PC-9 (cell line): ENCODE results near the gene FXYD7.

Source experiments
- CTCF ChIP-seq: fragments of 200-600 bp; sonication (generic); conservative IDR thresholded peaks from 2 replicates; pipeline ENCODE4 v1.6.1; 2017; ENCODE audit warnings: mixed run types, antibody characterized with exemption, mild to moderate bottlenecking, moderate library complexity
- EZH2 ChIP-seq: fragments of 200-600 bp; sonication (generic); IDR thresholded peaks from 2 replicates; pipeline ENCODE4 v1.8.0; 2017; ENCODE audit warnings: antibody characterized with exemption, low read depth

DNA sequence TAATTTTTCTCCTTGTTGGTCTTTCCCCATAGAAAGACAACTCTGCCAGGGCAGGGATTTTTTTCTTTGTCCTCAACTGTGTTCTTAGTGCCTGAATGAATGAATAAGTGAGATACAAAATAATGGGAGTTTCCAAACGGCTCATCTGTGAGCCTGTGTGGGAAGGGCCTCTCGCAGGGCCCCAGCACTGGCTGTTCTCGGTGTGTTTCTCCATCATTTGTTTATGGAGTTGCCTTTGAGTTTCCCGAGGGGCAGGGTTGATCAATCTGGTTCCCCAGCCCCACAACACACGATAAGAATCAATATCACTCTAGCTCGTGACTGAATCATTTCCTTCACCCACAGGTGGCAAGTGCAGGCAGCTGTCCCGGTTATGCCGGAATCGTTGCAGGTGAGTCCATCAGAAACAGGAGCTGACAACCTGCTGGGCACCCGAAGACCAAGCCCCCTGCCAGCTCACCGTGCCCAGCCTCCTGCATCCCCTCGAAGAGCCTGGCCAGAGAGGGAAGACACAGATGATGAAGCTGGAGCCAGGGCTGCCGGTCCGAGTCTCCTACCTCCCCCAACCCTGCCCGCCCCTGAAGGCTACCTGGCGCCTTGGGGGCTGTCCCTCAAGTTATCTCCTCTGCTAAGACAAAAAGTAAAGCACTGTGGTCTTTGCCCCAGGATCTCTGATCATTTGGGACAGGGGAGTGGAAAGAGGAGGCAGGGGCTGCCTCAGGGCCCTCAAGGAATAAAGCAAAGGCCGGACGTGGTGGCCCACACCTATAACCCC lies 26.4 kb downstream of the FXYD7 start:
- TF ChIP-seq CTCF (no peak), EZH2 (no peak)
